Mesothelial cell of epicardium (in vitro differentiated cells): ENCODE results near the gene CELF5. TPM values are rescaled to one million over a fixed set of nuclear protein-coding genes. Genes with fewer than 3 reads are reported as not detected.

Experiments used
- DNase-seq, 2 experiments: peaks; one replicate each; pipeline ENCODE4 v3.0.0; 2021; ENCODE audit warnings: low spot score in 2 of 2; ENCODE audit not compliant: unreplicated experiment in 2 of 2
- H3K27ac Mint-ChIP-seq: 2 replicates; pipeline ENCODE4 v1.8.0; 2021; ENCODE audit warnings: mixed read lengths
- H3K27me3 Mint-ChIP-seq: 2 replicates; pipeline ENCODE4 v1.8.0; 2021; ENCODE audit warnings: low read depth, mixed read lengths
- H3K36me3 Mint-ChIP-seq: 2 replicates; pipeline ENCODE4 v1.8.0; 2021; ENCODE audit warnings: mixed read lengths
- H3K4me1 Mint-ChIP-seq: 2 replicates; pipeline ENCODE4 v1.8.0; 2021; ENCODE audit warnings: mixed read lengths
- H3K4me3 Mint-ChIP-seq: 2 replicates; pipeline ENCODE4 v1.8.0; 2021; ENCODE audit warnings: mild to moderate bottlenecking, moderate library complexity, mixed read lengths
- H3K9me3 Mint-ChIP-seq: 2 replicates; pipeline ENCODE4 v1.8.0; 2021; ENCODE audit warnings: mixed read lengths
- CTCF ChIP-seq: fragments of 200-600 bp; sonication (generic); IDR thresholded peaks from one replicate; pipeline ENCODE4 v1.5.0; 2021; ENCODE audit warnings: antibody characterized with exemption; ENCODE audit not compliant: unreplicated experiment
- total RNA-seq: library from RNA; stranded (reverse); gene quantifications from 3 replicates; pipeline ENCODE4 v1.2.1, GENCODE V29; 2021

The CELF5 gene
- total RNA-seq, 1 donor from 2014 or later = 2.4 TPM

GRCh38 chr19:3266092-3266693 lies 41.7 kb downstream of the CELF5 start:
- Mint-ChIP-seq H3K4me3 (no peak overlapping the region), H3K4me1 (no peaks in the 10 kb centered on the region), H3K9me3 (peaks cover 4% of the 10 kb centered on the region), H3K27ac (no peak overlapping the region), H3K27me3 (peaks cover 47% of the 10 kb centered on the region), H3K36me3 (no peaks in the 10 kb centered on the region)
- DNase-seq = no peak
- TF ChIP-seq CTCF = no peak

GRCh38 chr19:3266792-3267514 lies 42.5 kb downstream of the CELF5 start:
- DNase-seq = no peak
- Mint-ChIP-seq H3K4me3 (no peak overlapping the region), H3K27ac (no peak overlapping the region), H3K27me3 (peaks cover 55% of the 10 kb centered on the region), H3K9me3 (peaks cover 4% of the 10 kb centered on the region), H3K36me3 (no peaks in the 10 kb centered on the region), H3K4me1 (no peaks in the 10 kb centered on the region)
- no peak for TF ChIP-seq CTCF

GRCh38 chr19:3268326-3268725 lies 43.9 kb downstream of the CELF5 start:
- H3K27ac Mint-ChIP-seq = no peak overlapping the region
- DNase-seq = no peak
- no peak overlapping the region for H3K4me3 Mint-ChIP-seq
- H3K27me3 Mint-ChIP-seq = peaks cover 68% of the 10 kb centered on the region
- peaks cover 4% of the 10 kb centered on the region for H3K9me3 Mint-ChIP-seq
- H3K4me1 Mint-ChIP-seq = no peaks in the 10 kb centered on the region
- no peaks in the 10 kb centered on the region for H3K36me3 Mint-ChIP-seq
- no peak for TF ChIP-seq CTCF

- TF ChIP-seq CTCF = no peak
- Mint-ChIP-seq H3K27ac (no peak overlapping the region), H3K9me3 (peaks cover 4% of the 10 kb centered on the region), H3K27me3 (peaks cover 73% of the 10 kb centered on the region), H3K36me3 (no peaks in the 10 kb centered on the region), H3K4me3 (no peak overlapping the region), H3K4me1 (no peaks in the 10 kb centered on the region)
- no peak for DNase-seq
Measured at GRCh38 chr19:3268763-3269162, 44.3 kb downstream of the CELF5 start.

- H3K9me3 Mint-ChIP-seq = peaks cover 4% of the 10 kb centered on the region
- no peaks in the 10 kb centered on the region for H3K36me3 Mint-ChIP-seq
- TF ChIP-seq CTCF = no peak
- H3K27ac Mint-ChIP-seq = no peak overlapping the region
- peaks cover 81% of the 10 kb centered on the region for H3K27me3 Mint-ChIP-seq
- no peak for DNase-seq
- H3K4me1 Mint-ChIP-seq = peaks cover under 1% of the 10 kb centered on the region
- H3K4me3 Mint-ChIP-seq = no peak overlapping the region
Measured at GRCh38 chr19:3269916-3270671, 45.6 kb downstream of the CELF5 start.
